Stomach (tissue), 9 donors: ENCODE results near the gene TMED5. TPM values are rescaled to one million over a fixed set of nuclear protein-coding genes. Genes with fewer than 3 reads are reported as not detected.

Experiments used
- DNase-seq, 2 donors: peaks; one replicate each; pipeline versions ENCODE4 v3.0.0 to v3.0.0-alpha.2; 2013 to 2019
- H3K27ac ChIP-seq, 5 donors: fragments of 200-600 bp in 4 of 5; sonication (generic) in 4 of 5; one replicate each; pipeline ENCODE4 v1.5.1; 2013 to 2019; ENCODE audit warnings: mild to moderate bottlenecking in 1 of 5, moderate library complexity in 1 of 5
- H3K27me3 ChIP-seq, 3 donors: fragments of 200-600 bp; sonication (generic); one replicate each; pipeline ENCODE4 v1.5.1; 2017 to 2019; ENCODE audit warnings: mixed run types in 1 of 3
- H3K36me3 ChIP-seq, 4 donors: fragments of 200-600 bp; sonication (generic); 1 replicate in 3 of 4; 2 replicates in 1 of 4; pipeline ENCODE4 v1.5.1; 2016 to 2019
- H3K4me1 ChIP-seq, 4 donors: fragments of 200-600 bp; sonication (generic); one replicate each; pipeline ENCODE4 v1.5.1; 2016 to 2019
- H3K4me3 ChIP-seq, 4 donors: fragments of 200-600 bp; sonication (generic) in 3 of 4; one replicate each; pipeline ENCODE4 v1.5.1; 2016 to 2019; ENCODE audit warnings: mild to moderate bottlenecking in 1 of 4
- H3K9me3 ChIP-seq, 4 donors: fragments of 200-600 bp; sonication (generic); one replicate each; pipeline ENCODE4 v1.5.1; 2016 to 2019
- CTCF ChIP-seq, 7 experiments: fragments of 450-650 bp in 4 of 7; fragments of 200-600 bp in 3 of 7; sonication (generic) in 3 of 7; IDR thresholded peaks; one replicate each; pipeline ENCODE4 v1.5.1; 2016 to 2019; ENCODE audit warnings: antibody characterized with exemption in 7 of 7, control low read depth in 2 of 7, mild to moderate bottlenecking in 1 of 7
- EP300 ChIP-seq: sonication (generic); formaldehyde crosslinking; IDR thresholded peaks from one replicate; pipeline ENCODE4 v1.6.1; 2017; ENCODE audit warnings: antibody characterized with exemption
- POLR2A ChIP-seq, 4 donors: fragments of 450-650 bp; IDR thresholded peaks; one replicate each; pipeline ENCODE4 v1.6.1; 2016; ENCODE audit warnings: antibody characterized with exemption in 4 of 4, control low read depth in 2 of 4, mild to moderate bottlenecking in 1 of 4, moderate library complexity in 1 of 4
- POLR2AphosphoS5 ChIP-seq, 3 donors: sonication (generic); formaldehyde crosslinking; IDR thresholded peaks; one replicate each; pipeline ENCODE4 v1.6.1; 2016; ENCODE audit warnings: antibody characterized with exemption in 3 of 3
- WGBS, 5 donors: extraction: QIAGEN DNeasy Blood & Tissue Kit in 3 of 5; methylation state at CpG; one replicate each; pipeline versions ENCODE4 v1.1.5 to v1.1.7; 2013 to 2018; 5-methylcytosine and 5-hydroxymethylcytosine counted together
- intact Hi-C: fragments of 100-400 bp; cut with DNase I; formaldehyde crosslinking; loops from one replicate; pipeline ENCODE4 v1.15.1; 2023; ENCODE audit warnings: low total_unique reads
- polyA plus RNA-seq, 3 donors: library from polyadenylated mRNA; stranded (reverse); fragments of 200-250 nt; gene quantifications; one replicate each; pipeline ENCODE4 v1.2.3, GENCODE V29; 2013
- total RNA-seq, 5 donors: library from RNA; depleted of rRNA; stranded (reverse); fragments of >200 nt; gene quantifications; one replicate each; pipeline versions ENCODE4 v1.1.0 to v1.2.3, GENCODE V29; 2014 to 2016
- donor health status: healthy with polysubstance abuse.
- donor health status: Bipolar disorder and iron deficiency.
- donor health status: healthy.

The TMED5 gene
- total and polyA plus RNA-seq, 8 donors = 8.2 to 85.6 (median 16.1) TPM

GRCh38 chr1:93129507-93130099, 50.6 kb downstream of the TMED5 start:
- TF ChIP-seq POLR2AphosphoS5 (IDR thresholded peaks at IDR 0.05) (no peak), CTCF (IDR thresholded peaks at IDR 0.05) (no peak), POLR2A (IDR thresholded peaks at IDR 0.05) (no peak), EP300 (no peak)
- intact Hi-C loops = no loop called here
- no peaks in the 10 kb centered on the region for H3K9me3 ChIP-seq
- H3K36me3 ChIP-seq = peaks cover 0 to 50% (median 31%) of the 10 kb centered on the region in 4 donors
- no peak overlapping the region for H3K27ac ChIP-seq
- no peaks in the 10 kb centered on the region for H3K27me3 ChIP-seq
- no peak overlapping the region for H3K4me3 ChIP-seq
- H3K4me1 ChIP-seq = no peaks in the 10 kb centered on the region
- DNase-seq = no peak

- no peak for DNase-seq
- intact Hi-C loops = no loop called here
- no peak for TF ChIP-seq CTCF (IDR thresholded peaks at IDR 0.05)
- TF ChIP-seq POLR2AphosphoS5 (IDR thresholded peaks at IDR 0.05) = no peak
- no peak for TF ChIP-seq POLR2A (IDR thresholded peaks at IDR 0.05)
- no peak for TF ChIP-seq EP300
- Histone ChIP-seq H3K4me3 (no peak overlapping the region), H3K27me3 (no peaks in the 10 kb centered on the region), H3K27ac (no peak overlapping the region), H3K9me3 (no peaks in the 10 kb centered on the region), H3K36me3 (peaks cover 4 to 28% (median 21%) of the 10 kb centered on the region in 4 donors), H3K4me1 (no peaks in the 10 kb centered on the region)
- WGBS, 5 donors = 67 to 78% (median 74%) methylated on average over 4 of the region's 4 CpGs
Measured at GRCh38 chr1:93124556-93125355, 55.5 kb downstream of the TMED5 start.

- no peaks in the 10 kb centered on the region for H3K27me3 ChIP-seq
- no peak overlapping the region for H3K27ac ChIP-seq
- H3K9me3 ChIP-seq = no peaks in the 10 kb centered on the region
- no peak for DNase-seq
- WGBS, 5 donors = 85 to 94% (median 91%) methylated on average over 4 of the region's 4 CpGs
- no peak for TF ChIP-seq POLR2A (IDR thresholded peaks at IDR 0.05)
- TF ChIP-seq EP300 = no peak
- no peak for TF ChIP-seq CTCF (IDR thresholded peaks at IDR 0.05)
- TF ChIP-seq POLR2AphosphoS5 (IDR thresholded peaks at IDR 0.05) = no peak
- peaks cover 5 to 38% (median 30%) of the 10 kb centered on the region in 4 donors for H3K36me3 ChIP-seq
- no peak overlapping the region for H3K4me3 ChIP-seq
- intact Hi-C loops = no loop called here
- no peaks in the 10 kb centered on the region for H3K4me1 ChIP-seq
Measured at GRCh38 chr1:93123201-93123783, 56.9 kb downstream of the TMED5 start.

GRCh38 chr1:93120614-93121013, 59.6 kb downstream of the TMED5 start:
- Histone ChIP-seq H3K9me3 (no peaks in the 10 kb centered on the region), H3K27ac (no peak overlapping the region), H3K4me3 (no peak overlapping the region), H3K36me3 (peaks cover 5 to 53% (median 50%) of the 10 kb centered on the region in 4 donors), H3K4me1 (no peaks in the 10 kb centered on the region), H3K27me3 (no peaks in the 10 kb centered on the region)
- DNase-seq = no peak
- no peak for TF ChIP-seq POLR2A (IDR thresholded peaks at IDR 0.05)
- TF ChIP-seq EP300 = no peak
- no peak for TF ChIP-seq CTCF (IDR thresholded peaks at IDR 0.05)
- no peak for TF ChIP-seq POLR2AphosphoS5 (IDR thresholded peaks at IDR 0.05)
- intact Hi-C loops = no loop called here
